GM12874 (cell line): ENCODE data around the gene DOCK1.

Experiments used
- TF ChIP-seq, protein P1 (sequence below): IDR thresholded peaks from 2 replicates; pipeline ENCODE4 v1.5.1; 2011; ENCODE audit warnings: low read depth, mild to moderate bottlenecking, control low read depth, low read length, moderate library complexity; ENCODE audit not compliant: insufficient read depth

The DOCK1 gene

DNA sequence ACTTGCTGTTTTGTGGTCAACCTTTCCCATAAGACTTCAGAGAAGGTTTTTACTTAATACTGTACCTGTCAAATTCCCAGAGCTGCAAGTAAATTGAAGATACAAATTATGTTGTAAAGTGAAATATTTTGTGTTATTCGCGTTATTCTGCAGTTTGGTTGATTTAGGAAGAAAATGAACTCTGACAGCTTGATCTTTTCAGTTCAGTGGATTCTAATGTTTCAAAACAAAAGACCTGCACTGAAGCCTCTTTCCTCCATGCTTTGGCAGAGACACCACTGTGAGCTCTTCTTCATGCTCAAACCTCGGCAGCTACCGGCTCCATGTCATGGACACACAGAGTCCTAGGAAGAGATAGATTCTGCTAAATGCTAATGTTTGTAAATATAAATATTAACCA, 366.8 kb downstream of the DOCK1 start:
- TF ChIP-seq, protein P1, sequence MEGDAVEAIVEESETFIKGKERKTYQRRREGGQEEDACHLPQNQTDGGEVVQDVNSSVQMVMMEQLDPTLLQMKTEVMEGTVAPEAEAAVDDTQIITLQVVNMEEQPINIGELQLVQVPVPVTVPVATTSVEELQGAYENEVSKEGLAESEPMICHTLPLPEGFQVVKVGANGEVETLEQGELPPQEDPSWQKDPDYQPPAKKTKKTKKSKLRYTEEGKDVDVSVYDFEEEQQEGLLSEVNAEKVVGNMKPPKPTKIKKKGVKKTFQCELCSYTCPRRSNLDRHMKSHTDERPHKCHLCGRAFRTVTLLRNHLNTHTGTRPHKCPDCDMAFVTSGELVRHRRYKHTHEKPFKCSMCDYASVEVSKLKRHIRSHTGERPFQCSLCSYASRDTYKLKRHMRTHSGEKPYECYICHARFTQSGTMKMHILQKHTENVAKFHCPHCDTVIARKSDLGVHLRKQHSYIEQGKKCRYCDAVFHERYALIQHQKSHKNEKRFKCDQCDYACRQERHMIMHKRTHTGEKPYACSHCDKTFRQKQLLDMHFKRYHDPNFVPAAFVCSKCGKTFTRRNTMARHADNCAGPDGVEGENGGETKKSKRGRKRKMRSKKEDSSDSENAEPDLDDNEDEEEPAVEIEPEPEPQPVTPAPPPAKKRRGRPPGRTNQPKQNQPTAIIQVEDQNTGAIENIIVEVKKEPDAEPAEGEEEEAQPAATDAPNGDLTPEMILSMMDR = no peak

DNA sequence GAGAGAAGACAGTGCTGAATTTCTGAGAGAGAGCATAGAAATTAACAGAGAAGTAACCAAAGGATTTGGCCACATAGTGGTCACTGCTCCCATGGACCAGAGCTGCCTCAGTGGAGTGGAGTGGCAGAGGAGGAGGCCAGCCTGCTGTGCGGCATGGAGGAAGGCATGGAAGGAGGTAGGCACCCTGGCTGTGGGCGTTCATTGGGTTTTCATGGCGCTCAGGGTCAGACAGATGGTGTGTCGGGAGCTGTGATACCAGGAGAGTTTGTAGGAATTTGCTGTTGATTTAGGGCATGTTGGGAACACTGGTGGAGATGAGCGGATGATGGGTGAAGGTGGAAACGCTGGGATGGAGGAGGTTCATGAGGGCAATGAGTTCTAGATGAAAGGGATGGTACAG, 370.0 kb downstream of the DOCK1 start:
- TF ChIP-seq, protein P1 = no peak

DNA sequence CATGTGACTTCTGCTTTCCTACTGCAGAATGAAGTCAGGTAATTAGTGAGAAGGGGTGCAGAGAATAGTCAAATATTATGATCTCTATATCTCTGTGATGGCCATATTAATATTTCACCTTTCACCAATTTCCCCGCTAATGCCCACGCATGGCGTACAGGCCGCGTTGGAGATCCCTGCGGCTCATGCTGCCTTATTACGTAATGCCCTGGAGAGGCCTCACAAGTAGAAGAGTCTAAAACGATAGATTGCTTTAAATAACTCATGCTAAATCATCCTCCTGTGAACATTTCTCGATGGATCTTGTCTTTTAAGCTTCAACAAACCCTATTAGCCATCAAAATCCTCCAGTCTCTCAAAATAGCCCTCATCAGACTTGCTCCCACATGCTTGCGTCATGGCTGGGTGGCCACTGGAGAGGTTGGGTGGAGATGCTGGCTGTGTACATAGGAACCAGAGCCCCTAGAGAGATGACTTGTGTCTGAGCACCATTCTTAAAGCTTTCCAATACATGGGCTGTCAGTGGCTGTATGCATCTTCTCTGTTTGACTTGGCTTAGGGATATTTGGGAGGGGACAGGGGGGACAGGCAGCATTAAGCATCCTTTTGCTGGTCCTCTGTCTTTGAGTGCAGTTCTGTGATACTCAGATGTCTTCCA, 370.7 kb downstream of the DOCK1 start:
- TF ChIP-seq, protein P1 = no peak

DNA sequence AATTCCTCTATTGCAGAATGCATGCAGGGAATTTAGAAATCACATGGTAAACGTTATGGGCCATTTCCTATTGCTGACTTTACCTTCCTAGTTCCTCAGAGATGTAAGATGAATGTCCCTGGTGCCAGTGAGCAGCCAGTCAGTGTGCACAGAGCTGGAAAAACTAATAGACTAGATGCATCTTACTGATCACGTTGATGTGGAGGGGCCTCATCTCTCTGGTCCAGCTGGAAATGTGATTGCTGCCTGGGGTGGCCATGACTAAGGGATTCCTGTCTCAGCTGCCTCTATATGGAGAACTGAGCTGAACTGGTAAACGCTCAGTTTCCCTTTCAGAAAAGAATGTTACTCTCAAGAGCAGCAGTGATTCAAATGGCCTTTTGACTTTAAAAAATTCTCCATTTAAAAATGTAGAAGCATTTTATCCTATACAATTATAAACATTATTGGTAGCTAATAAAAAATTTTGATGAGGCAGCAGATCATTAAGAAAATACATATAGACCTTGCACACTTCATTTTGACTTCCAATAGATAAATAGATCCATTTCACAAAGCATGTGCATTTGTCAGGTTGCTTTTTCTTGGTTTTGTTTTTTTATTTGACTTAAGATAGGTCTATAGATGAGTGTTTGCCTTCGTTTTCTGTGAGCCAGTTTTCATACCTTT, 371.7 kb downstream of the DOCK1 start:
- TF ChIP-seq, protein P1 = no peak

DNA sequence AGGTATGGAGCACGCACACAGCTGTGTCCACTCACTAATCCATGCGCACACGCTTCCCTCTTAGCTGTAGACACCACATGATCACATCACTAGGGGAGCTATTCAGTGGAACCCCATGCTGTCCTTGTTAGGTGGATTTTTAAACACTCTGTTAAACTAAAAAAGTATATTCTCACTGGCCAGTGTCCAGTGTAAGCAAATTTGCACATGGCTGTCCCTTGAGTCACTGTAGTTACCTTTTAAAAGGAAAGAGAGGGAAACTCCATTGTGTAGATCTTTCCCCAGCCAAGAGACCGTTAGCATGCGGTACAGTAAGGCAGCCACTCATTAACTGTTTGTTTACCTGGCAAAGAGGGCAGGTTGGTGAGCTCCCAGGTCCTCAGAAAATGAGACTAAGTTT, 372.8 kb downstream of the DOCK1 start:
- TF ChIP-seq, protein P1 = no peak

DNA sequence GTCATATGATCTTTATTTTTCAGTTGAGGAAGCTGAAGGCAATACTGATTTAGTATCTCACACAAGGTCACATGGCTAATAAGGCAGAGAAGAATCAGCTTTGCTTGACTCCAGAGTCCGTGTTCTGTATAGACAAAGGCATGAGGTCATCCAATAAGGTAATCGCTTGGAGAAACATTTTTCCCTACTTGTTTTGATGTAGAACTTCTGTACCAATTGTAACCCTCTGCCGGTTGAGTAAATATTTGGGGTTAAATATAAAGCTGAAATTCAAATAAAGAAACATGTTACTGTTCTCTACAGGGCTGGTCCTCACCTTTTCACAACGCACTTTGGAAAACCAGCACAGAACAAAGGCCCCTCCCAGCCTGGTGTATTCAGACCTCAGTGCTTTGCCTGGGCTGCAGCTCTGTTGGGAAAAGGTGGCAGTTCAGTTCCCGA, 374.1 kb downstream of the DOCK1 start:
- TF ChIP-seq, protein P1 = no peak

DNA sequence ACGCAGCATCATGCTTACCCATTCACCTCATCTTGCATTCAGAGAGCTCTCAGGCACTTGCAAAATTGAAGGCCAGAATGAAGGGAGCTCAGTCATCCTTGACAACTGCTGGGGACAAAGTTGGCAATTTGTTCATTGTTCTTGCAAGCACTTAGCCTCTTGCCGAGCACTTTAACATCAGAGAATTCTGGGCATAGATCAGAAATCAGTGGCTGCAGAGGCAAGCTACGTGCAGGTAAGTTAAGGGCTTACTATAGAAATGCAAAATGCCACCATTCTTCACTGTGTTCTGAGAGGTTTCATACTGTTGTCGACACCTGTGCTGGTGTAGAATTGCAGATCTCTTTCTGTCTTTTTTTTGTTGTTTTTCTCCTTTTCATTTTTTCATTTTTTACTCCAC, 375.2 kb downstream of the DOCK1 start:
- TF ChIP-seq, protein P1 = no peak
